Measurements from ENCODE around the gene MICAL2.

Gene MICAL2

DNA sequence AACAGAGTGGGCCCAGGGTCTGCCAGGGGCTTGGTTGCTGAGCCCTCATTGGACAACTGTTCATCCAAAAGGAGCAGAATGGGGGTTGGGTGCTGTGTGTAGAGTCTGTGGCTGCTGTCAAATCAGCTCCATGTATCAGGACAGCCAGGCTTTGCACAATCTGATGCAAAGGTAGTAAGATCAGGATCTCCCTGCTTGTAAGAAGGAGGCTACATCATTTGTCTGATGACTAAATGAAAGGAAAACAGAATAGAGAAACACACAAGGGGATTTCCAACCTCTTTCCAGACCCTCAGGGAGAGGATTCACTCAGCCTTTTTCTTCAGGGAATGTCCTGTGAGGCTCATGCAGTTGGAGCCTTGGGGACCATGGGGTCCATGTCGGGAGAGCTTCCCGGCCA is 7.2 kb downstream of the MICAL2 start:
- DNase-seq (ENCODE audit: low spot score) = no peak

DNA sequence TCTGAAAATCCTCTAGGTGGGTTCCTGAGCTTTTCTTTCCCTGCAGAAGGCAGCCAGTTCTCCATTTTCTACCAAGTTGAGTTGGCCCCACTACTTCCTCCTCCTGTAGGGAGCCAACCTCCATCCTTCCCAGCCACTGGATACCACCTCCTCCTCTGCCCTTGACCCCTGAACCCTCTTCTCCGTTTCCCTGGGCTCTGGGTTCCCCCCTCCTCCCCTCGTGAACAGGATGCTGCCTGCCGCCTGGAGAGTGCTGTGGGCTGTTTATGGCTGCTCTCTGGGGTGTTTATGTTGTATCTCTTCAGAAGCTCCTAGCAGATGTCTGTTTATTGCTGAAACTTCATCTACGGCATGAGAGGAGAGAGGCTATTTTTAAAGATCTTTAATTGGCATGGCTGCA is 8.6 kb downstream of the MICAL2 start:
- no peak for DNase-seq (ENCODE audit: low spot score)

DNA sequence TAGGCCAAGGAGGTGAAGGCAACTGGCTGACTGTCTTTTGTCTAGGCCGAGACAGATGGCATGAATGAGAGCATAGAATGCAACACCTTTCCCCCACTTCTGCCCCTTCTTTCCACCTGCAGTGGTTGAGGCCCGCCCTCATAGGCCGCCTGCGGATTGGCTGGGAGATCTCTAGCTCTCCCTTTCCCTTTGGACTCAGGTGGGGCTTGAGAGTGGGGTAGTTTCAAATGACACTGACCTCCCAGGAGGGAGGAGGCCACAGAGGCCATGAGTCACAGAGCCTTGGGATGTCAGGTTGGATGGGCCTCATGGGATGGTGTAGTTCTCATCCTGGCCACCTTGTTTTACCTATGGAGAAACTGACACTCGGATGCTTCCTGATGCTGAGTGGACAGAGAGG is 9.1 kb downstream of the MICAL2 start:
- no peak for DNase-seq (ENCODE audit: low spot score)

DNA sequence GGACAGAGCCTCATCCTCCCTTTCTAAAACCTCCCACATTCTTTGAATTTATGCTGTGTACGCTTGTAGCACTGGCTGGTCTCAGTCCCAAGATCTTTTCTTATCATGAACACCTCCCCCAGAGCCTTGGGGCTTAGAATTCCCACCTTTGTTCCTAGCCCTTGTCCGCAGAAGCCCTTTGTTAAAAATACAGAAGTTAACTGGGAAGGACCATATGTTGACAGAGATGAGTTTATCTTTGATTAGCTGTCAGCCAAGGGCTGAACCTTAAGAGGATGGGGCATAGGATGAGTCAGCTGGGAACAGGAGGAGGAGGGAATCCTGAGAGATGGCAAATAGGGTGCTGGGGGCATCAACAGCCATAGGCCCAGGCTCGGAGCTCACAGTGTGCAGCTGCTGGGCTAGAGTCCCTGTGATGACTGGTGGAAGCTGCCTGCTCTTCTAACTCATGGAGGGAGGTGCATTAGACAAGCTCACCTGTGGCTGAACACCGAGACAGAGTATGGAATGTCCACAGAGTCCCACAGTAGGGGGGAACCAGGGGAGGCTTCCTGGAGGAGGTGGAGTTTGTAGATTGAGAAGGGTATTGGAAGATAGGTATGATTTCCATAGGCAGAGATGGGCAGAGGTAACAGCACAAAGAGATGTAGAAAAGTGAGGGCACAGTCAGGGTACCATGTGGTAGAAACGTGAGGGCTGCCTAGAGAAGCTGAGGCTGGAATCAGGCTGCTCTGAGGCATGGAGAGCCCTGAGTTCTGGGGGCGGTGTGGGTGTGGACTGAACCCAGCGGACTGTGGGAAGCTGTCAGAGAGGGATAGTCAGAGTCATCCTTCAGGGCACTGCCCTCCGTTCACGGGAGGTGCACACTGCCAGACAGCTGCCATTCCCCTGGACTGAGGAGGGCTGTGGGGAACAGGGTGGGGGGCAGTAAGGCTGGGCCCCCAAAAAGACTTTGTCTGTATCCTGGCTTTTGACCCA is 9.9 kb downstream of the MICAL2 start:
- DNase-seq (ENCODE audit: low spot score) = no peak

DNA sequence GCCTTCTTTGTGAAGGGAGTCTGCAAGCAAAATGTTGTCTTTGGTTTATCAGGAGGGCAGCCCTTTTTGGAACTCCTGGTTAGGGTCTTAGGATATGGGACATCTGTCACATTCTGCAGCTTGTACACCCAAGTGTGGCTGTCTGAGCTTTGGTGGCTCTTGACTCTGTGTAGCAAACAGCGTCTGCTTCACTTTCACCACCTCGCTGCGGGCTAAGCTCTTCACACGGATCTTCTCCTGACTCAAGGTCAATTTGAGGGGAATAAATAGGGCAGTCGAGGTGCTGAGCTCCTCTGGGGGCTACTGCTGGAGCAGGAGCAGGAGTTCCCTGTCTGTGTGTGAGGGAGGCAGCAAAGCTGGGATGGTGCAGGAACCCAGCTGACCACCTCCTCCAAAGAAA is 10.6 kb downstream of the MICAL2 start:
- no peak for DNase-seq (ENCODE audit: low spot score)

DNA sequence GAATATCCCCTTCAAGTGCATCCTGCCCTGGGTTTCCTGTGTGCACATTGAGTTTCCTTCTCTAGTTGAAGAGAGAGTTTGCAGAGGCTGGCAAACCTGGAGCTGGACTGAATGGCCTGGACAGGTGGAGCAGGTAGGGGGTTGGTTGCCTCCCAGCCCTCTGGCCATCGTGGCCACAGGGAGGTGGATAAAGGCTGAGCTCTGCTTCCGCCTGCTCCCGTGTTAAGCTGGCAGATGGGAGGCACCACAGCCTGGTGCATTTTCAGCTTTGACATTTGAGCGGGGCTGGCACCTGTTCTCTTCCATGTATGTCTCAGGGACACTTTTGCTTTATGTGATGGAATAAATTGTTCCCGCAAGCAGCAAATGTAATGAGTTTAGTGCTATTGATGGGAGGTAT is 11.1 kb downstream of the MICAL2 start:
- DNase-seq (ENCODE audit: low spot score) = no peak

DNA sequence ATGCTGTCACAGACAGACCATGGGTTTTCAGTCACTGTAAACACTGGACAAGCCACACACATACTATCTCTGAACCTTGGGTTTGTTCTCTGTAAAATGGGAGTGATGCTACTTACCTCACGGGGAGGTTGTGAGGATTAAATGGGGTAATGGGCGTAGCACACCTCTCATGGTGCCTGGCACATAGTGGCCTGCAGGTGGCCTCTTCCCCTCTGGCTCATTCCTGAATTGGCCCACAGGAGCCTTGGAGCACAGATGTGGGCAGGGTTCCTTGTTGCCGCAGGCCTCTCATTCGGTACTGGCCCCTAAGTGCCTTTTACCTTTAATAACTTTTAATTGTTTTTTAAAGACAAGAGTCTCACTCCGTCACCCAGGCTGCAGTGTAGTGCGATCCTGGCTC is 11.7 kb downstream of the MICAL2 start:
- no peak for DNase-seq (ENCODE audit: low spot score)

DNA sequence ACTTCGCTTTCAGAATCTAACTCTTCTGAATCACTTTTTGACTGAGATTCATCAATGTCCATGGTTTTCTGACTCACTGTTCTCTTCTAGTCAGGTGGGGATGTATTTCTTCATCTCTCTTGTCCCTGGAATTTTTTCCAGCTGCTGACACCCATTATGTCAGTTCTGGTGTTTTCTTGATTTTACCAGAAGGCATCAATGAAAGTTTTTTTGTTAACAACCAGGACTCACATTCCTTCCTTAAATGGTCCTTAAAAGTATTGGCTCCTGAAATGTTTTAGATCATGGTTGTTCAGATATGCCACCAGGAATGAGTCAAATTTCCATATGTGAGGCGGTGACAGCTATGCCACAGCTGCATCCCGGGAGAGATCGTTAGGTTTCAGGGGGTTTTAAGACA is 12.9 kb downstream of the MICAL2 start:
- DNase-seq (ENCODE audit: low spot score) = no peak

DNA sequence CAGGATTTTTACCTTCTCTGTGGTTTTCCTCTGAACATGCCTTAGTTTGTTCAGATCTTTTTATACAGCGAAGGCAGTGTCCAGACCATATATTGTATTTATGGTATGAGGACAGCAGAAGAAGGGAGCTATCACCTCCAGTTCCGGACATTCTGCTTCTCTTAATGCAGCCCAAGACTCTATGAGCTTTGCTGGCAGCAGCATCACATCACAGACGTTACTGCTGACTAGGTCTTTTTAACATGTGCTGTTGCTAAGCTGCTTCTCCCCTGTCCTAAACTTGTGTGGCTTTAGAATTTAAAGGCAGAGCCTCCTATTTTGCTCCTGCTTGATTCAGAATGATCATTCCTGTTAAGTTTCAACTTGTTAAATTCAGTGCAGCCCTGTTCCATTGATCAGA is 13.4 kb downstream of the MICAL2 start:
- DNase-seq (ENCODE audit: low spot score) = no peak

DNA sequence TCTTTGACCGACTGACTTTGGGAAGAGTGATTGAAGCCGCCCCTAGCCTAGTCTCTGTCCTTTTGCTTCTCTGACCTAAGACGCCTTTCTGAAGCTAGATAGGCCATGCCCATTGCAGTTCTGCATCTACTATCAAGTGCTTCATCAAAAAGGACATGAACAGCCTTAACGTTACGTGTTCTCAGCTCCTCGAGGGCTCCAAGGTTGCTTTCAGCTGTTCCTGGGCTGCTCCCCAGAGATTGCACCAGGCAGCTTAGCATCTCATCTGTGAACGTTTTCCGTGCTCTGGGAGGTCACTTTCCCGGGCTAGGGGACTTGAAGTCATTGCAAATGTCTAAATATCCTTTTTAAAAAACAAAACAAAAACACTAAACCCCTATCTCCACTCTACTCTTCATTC is 13.9 kb downstream of the MICAL2 start:
- DNase-seq (ENCODE audit: low spot score) = no peak

DNA sequence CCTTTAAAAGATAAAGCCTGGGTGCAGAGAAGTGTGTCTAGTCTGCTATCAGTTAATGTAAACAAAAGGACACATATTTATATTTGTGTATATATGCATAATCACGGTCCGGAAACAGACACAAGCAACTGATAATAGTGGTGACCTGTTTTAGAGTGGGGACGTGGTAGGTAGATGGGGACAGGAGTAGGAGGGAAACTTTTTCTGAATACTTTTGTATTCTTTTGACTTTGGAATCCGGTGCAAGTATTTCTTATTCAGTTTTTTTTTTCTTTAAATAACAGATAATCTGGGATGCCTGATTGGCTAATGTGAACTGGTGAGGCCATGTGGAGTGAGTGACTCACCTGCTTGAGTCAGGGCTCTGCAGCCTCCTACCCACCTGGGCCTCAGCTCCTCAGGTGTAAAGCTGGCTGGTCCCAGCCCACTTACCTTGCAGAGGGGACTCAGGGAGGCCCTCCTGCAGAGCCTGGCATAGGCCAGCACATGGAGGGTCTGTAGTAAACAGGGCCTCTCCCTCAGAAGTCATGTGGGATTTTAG is 15.3 kb downstream of the MICAL2 start:
- DNase-seq (ENCODE audit: low spot score) = no peak

DNA sequence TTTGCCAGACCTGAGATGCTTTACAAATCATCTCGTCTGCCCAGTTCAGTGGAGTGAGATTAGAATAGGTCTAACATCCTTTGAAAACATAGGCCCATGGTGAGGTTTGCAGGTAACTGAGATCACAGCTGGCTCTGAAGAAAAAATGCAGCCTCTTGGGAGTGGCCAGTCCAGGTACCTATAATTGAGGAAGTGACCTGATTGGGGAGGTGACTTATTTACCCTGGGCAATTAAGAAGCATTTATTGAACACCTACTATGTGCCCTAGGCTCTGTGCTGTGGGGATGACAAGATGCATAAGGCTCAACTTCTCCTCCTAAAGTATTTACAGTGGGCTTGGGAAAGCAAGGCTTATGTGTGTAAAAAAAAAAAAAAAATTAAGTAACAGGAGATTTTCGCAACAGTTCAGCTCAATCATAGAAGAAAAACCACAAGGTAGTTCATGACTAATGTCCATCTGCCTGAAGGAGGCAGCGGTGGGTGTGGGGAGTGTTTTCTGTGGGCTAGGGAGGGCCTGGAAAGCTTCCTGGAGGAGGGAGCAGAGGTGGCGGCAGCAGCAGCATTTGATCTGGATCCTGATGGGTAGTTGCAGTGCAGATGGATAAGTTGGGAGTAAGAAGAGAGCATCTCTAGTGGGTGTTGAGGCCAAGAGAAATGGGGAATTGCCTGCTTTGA is 16.1 kb downstream of the MICAL2 start:
- DNase-seq (ENCODE audit: low spot score) = no peak

DNA sequence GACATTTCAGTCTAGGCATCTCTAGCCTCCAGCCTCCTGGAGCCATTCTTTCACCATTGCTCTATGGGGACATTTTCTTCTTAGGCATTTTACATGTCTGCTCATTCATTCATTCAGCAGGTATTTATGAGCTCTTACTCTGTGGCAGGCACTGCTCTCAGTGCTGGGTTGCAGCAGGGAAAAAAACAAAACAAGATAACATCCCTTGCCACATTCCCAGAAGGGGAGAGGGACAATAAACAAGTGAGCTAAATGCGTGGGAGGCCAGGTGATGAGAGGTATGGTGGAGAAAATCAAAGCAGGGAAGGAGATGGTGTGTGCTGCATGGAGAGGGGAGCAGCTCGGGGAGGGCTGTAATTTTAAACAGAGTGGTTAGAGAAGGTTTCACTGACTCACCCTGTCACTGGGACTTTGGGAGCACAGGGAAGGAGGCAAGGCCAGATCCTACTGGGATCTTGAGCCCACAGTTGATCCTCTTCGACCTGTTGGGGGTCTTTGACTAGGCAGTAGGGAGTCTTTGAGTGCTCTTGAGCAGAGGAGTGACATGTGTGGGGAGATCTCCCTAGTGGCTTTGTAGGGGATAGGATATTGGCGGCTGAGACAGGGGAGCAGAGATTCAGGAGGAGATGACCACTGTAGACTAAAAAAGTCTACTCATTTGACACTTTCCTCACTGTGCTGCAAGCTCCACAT is 17.0 kb downstream of the MICAL2 start:
- no peak for DNase-seq (ENCODE audit: low spot score)

DNA sequence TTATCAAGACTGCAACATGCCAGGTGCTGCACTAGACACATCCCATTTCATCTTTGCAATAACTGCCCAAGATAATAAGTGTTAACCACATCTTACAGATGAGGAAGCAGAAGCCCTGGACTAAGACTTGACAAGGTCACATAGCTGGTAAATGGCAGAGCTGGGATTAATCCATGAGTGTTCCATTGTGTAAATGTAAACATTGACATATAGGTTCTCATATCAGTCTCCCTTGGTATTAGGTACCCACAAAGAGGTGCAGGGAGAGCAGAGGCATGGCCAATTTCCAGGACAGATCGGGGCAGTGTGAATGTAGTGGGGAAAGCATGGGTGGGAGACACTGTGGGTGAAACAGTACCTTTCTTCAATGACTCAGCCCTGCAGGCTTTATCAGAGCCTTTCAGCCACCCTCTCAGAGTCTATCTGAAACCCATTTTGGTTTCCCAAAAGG is 17.9 kb downstream of the MICAL2 start:
- no peak for DNase-seq (ENCODE audit: low spot score)

DNA sequence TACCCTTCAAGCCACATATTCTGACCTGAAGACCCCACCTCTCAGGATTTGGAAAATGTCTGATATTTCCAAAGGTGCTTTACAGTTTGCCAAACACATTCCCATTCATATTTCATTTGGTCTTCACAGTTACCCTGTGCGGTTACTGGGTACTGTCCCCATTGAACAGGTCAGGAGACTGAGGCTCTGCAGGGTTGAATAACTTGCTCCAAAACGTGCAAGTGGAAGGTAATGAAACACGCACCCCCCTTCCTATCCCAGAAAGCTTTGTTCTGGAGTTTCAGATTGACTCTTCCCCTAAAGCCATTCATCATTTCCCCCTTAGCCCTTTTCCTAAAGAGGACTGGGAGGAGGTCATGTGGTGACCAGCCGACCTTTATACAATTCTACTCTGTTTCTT is 18.8 kb downstream of the MICAL2 start:
- DNase-seq (ENCODE audit: low spot score) = no peak

DNA sequence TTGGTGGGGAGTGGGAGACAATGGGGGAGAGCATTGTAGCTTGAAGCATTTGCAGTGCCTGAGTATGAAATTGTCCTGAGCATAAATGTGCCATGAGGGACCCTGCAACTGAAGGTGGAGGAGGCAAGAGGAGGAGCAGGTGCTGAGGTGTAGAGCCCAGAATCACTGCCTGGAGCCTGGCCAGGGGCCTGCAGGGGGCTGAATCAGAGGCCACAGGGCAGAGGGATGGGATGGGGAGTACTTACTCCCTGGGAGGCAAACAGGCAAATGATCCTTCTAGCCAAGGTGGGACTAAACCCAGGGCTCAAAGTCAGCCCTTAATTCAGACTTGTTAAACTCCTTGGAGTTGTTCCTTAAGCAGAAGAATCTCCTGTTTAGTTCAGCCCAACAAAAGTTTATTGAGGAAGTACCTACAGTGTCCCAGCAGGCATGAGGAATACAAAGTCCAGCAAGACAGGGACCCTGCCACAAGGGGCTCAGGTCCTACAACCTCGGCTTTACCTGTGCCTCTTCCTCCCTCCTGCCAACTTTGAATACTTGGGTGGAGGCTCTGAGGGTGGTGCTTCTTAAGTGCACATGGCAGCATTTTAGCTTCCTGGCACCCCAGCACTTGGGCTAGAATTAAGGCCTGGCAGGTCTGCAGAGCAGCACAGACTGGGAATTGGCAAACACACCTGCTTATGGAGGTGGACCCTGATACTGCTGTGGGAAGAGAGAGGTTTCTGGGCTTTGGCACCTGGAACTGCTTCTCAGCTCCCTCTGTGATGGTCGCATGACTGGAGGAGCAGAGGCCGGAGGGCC is 20.0 kb downstream of the MICAL2 start:
- no peak for DNase-seq (ENCODE audit: low spot score)

DNA sequence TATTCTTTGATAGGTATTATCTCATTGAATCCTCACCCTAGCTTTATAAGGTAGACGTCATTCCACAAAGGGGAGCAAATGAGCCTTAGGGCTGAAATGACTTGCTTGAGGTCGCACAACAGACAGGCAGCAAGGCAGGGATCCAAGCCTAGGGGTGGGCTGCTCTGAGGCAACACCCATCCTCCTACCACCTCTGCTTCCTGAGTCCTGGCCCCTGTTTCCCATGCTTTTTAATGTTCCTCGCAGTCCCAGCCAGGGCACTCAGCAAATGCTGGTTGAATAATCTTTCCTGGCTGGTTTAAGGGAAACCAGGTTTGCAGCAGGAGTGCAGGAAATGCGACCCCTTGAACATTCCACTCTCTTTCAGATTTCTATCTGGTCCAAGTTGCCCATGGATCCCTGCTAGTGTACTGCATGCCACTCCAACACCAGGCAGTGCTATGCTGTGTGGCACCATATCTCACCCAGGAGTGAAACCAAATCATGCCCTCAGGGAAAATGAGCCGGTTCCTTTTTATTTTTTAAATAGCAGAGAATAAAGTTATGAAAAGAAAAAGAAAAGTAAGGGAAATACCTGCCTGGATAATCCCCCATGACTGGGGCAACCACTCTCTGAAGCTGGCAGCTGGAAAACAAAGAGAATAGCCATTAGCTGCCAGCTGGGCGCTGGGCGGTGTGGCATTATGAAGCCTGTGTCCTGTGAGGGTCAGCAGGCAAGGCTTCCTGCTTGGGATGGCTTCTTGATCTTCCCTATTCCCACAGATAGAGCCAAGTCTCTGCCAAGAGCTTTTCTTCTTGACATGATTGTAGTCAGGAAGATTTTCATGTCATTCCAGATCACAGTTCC is 21.8 kb downstream of the MICAL2 start:
- no peak for DNase-seq (ENCODE audit: low spot score)

DNA sequence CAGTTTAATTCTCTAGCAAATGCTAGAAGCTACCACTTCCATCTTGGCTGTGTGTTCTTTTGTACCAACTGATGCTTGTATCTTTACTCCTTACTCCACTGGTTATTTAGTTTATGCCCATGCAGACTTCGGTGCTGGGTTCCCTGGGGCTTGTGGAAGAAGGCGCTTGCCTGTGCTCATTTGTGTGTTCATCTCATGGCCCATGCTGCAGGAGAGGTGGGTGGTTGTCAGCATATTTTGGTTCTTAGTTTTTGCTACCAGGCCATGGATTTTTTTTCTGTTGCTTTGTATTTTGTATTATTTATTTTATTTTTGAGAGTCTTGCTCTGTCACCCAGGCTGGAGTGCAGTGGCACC is 22.4 kb downstream of the MICAL2 start:
- no peak for DNase-seq (ENCODE audit: low spot score)

DNA sequence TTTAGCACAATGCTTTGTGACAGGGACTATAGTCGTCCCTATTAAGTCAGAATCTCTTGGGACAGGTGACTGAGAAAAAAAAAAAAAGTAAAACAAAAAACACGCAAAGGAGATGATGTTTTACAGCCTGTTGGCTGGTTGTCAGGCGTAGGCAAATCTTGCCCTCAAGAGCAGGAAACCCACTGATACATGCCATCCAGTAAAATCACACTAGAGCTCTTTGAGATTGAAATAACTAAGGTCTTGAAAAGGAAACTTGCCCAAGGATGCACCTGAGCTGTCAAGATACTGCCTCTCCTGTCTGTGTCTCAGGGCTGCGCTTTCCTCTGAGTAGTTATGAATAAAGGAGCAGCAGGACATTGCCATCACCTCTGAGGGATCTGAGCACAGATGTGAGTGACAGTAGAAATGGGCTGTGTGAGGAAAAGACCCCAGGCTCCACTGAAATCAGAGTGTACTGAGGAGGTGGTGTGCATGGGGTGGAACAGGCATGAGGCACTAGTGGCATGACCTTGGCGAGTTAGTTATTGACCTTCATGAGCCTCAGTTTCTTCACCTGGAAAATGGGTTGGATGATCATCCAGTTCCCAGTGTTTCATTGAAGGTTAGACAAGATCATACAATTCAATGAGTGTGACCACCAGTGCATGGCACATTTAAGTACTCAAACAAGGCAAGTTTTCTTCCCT is 23.3 kb downstream of the MICAL2 start:
- no peak for DNase-seq (ENCODE audit: low spot score)

DNA sequence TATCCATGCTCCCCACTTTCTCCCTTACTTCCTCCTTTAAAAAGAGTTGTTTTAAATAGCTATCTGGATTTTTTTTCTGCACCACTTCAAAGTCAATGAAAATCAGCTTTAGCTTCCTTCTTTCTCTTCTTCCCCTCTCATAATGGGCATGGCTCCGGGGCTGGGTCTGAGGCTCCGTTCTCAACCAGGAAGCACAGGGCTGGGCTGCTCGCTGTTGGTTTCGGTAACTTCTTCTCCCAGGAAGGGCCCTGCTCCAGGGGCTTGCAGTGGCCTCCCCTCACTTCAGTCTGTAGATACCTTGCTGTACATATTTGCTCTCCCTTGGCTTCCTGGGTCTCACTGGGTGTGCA is 23.8 kb downstream of the MICAL2 start:
- DNase-seq (ENCODE audit: low spot score) = no peak
